ENCODE data around the gene DYNC1I1.
"Not testable (repeated sequence)": the region's sequence is repeated elsewhere in the genome, so short reads cannot be mapped to it uniquely, and the experiment has no call there.

Gene DYNC1I1

GRCh38 chr7:95921543-95921942, 149.2 kb downstream of the DYNC1I1 start:
- TF ChIP-seq Cebpa-rat (IDR thresholded peaks at IDR 0.05) = no peak
- H3K9me3 ChIP-seq = no peaks in the 10 kb centered on the region
- H3K9ac ChIP-seq = no peak overlapping the region
- no peak overlapping the region for H3K27ac ChIP-seq
- no peaks in the 10 kb centered on the region for H4K20me1 ChIP-seq
- H3K4me1 ChIP-seq = no peaks in the 10 kb centered on the region
- no peaks in the 10 kb centered on the region for H3K27me3 ChIP-seq
- H3K4me3 ChIP-seq = no peak overlapping the region
- H3K36me3 ChIP-seq = no peaks in the 10 kb centered on the region
- H3K4me2 ChIP-seq = no peak overlapping the region

DNA sequence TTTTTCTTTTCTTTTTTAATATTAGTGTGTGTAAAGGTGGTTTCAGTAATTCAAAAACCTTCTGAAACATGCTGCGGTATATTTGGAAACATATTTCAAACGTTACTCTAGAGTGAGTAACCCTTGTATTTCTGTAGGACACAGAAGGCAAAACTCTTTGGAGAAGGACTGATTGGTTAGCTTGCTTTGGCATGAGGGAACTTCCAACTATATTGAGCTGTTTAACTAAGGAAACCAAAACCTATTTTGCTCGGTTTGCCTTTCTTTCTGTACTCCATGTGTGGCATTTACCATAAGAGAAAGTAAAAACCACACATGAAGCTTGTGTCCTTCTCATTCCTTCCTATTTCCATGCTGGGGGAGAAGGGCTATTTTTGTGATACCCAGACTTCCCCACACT, 149.8 kb downstream of the DYNC1I1 start:
- Histone ChIP-seq H3K27ac (no peak overlapping the region), H3K9me3 (no peaks in the 10 kb centered on the region)
- no peak for TF ChIP-seq Cebpa-rat (IDR thresholded peaks at IDR 0.05)

GRCh38 chr7:95925236-95925635, 152.9 kb downstream of the DYNC1I1 start:
- Histone ChIP-seq H4K20me1 (no peaks in the 10 kb centered on the region), H3K27ac (no peak overlapping the region), H3K4me3 (no peak overlapping the region), H3K4me2 (no peak overlapping the region), H3K9me3 (no peaks in the 10 kb centered on the region), H3K36me3 (no peaks in the 10 kb centered on the region), H3K9ac (no peak overlapping the region), H3K27me3 (no peaks in the 10 kb centered on the region), H3K4me1 (no peaks in the 10 kb centered on the region)
- TF ChIP-seq Cebpa-rat (IDR thresholded peaks at IDR 0.05) = no peak

More for the DNA sequence above, 149.8 kb downstream of the DYNC1I1 start:
- Histone ChIP-seq H3K4me1 (no peaks in the 10 kb centered on the region), H3K4me3 (no peak overlapping the region), H3K27me3 (no peaks in the 10 kb centered on the region), H3K4me2 (no peak overlapping the region), H3K9ac (no peak overlapping the region), H3K36me3 (no peaks in the 10 kb centered on the region), H4K20me1 (no peaks in the 10 kb centered on the region)

DNA sequence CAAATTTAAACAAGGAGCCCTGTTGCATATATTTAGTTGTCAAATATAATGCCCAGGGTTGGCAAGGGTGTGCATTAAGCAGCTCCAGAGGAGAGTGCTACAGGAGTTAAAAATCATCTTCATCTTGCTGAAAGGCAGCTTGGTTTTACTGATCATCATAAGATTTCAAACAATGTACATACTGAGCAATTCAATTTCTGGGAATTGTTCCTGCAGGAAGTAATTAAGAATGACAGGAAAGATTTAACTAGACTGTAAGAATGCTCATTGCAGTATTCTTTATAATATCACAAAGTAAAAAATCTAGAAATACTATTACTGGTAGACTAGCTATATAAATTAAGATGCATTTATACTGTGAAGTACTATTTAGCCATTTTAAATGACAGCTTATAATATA, 153.6 kb downstream of the DYNC1I1 start:
- Histone ChIP-seq H3K27me3 (no peaks in the 10 kb centered on the region), H3K9me3 (no peaks in the 10 kb centered on the region), H4K20me1 (no peaks in the 10 kb centered on the region), H3K27ac (no peak overlapping the region), H3K9ac (no peak overlapping the region), H3K4me3 (no peak overlapping the region), H3K4me2 (no peak overlapping the region), H3K4me1 (no peaks in the 10 kb centered on the region), H3K36me3 (no peaks in the 10 kb centered on the region)
- no peak for TF ChIP-seq Cebpa-rat (IDR thresholded peaks at IDR 0.05)

DNA sequence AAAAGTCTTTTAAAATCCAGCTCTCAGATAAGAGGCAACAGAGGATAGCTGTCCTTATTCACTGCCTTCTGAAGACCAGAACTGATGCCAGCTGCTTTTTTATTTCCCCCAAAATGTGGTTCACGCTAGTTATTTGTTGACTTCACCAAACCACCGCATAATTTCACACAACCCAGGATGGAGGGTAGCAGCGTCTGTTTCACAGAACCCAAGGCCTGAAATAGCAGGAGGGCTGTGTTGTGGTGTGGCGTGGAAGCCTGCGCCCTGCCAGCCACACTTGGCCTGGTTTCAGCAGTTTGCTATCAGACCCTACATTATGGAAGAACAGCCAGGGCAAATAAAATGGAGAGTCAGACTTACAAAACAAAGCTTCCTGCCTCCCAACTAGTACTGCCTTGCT, 155.4 kb downstream of the DYNC1I1 start:
- no peaks in the 10 kb centered on the region for H3K9me3 ChIP-seq
- H3K27ac ChIP-seq = no peak overlapping the region
- no peak overlapping the region for H3K4me3 ChIP-seq
- H4K20me1 ChIP-seq = no peaks in the 10 kb centered on the region
- no peaks in the 10 kb centered on the region for H3K4me1 ChIP-seq
- H3K36me3 ChIP-seq = no peaks in the 10 kb centered on the region
- H3K27me3 ChIP-seq = no peaks in the 10 kb centered on the region
- TF ChIP-seq Cebpa-rat (IDR thresholded peaks at IDR 0.05) = no peak
- no peak overlapping the region for H3K4me2 ChIP-seq
- H3K9ac ChIP-seq = no peak overlapping the region

GRCh38 chr7:95929710-95930280, 157.4 kb downstream of the DYNC1I1 start:
- H3K9ac ChIP-seq = no peak overlapping the region
- no peaks in the 10 kb centered on the region for H3K4me1 ChIP-seq
- no peak overlapping the region for H3K27ac ChIP-seq
- H3K4me2 ChIP-seq = no peak overlapping the region
- H4K20me1 ChIP-seq = no peaks in the 10 kb centered on the region
- no peak for TF ChIP-seq Cebpa-rat (IDR thresholded peaks at IDR 0.05)
- H3K36me3 ChIP-seq = no peaks in the 10 kb centered on the region
- H3K27me3 ChIP-seq = no peaks in the 10 kb centered on the region
- no peaks in the 10 kb centered on the region for H3K9me3 ChIP-seq
- no peak overlapping the region for H3K4me3 ChIP-seq

DNA sequence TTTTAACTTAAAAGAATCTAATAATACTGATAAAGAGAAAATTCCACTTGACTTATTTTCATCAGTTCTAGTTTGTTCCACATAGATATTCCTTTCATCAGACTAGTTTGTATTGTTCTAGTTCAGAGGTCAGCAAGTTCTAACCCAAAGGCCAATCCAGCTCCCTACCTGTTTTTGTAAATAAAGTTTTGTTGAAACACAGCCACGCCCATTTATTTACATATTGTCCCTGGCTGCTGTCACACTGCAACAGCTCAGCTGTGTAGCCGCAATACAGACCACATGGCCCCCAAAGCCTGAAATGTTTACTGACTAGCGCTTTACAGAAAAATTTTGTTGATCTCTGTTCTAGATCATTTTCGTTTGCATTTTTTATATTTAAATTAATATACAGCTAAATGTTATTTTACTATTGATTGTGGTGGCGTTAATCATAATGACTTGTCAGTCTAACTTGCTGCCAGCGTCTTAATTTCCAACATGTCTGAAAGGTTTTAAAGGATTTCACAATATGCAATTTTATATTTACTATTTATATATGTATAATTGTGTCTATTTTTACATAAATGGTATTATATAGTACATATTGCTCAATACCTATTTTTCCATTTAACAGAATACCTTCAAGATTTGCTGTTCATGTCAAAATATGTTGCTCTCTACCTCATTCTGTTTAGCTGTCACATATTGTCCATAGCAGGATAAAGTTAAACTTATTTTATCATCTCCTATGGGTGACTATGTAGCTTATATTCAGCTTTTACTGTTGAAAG, 159.3 kb downstream of the DYNC1I1 start:
- H3K4me3 ChIP-seq = no peak overlapping the region
- H3K36me3 ChIP-seq = no peaks in the 10 kb centered on the region
- H3K4me2 ChIP-seq = no peak overlapping the region
- no peaks in the 10 kb centered on the region for H4K20me1 ChIP-seq
- no peaks in the 10 kb centered on the region for H3K27me3 ChIP-seq
- H3K4me1 ChIP-seq = no peaks in the 10 kb centered on the region
- no peaks in the 10 kb centered on the region for H3K9me3 ChIP-seq
- no peak overlapping the region for H3K27ac ChIP-seq
- no peak overlapping the region for H3K9ac ChIP-seq
- no peak for TF ChIP-seq Cebpa-rat (IDR thresholded peaks at IDR 0.05)

DNA sequence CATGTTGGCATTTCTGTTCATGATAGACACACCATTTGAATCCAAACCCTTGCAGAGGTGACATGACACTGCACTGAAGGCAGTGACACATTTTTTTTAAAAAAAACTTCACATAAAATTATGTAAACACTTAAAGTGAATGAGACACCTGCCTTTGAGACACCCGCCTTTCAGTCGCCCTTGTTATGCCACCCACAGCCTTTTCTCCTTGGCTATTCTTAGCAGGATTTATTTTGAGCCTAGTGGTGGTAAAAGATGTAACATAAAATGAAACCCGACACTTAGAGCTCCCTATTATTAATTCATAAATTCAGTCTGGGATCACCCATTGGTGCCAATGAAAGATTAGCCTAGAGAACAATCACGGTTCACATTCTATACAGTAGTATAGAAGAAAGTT, 161.3 kb downstream of the DYNC1I1 start:
- Histone ChIP-seq H3K27ac (no peak overlapping the region), H4K20me1 (no peaks in the 10 kb centered on the region), H3K4me2 (no peak overlapping the region), H3K27me3 (no peaks in the 10 kb centered on the region), H3K4me1 (no peaks in the 10 kb centered on the region), H3K36me3 (no peaks in the 10 kb centered on the region), H3K9ac (no peak overlapping the region), H3K4me3 (no peak overlapping the region), H3K9me3 (no peaks in the 10 kb centered on the region)
- TF ChIP-seq Cebpa-rat (IDR thresholded peaks at IDR 0.05) = no peak

- H3K36me3 ChIP-seq, H3K27ac ChIP-seq, H3K4me2 ChIP-seq, H3K9ac ChIP-seq, H3K4me1 ChIP-seq, H3K4me3 ChIP-seq, H3K27me3 ChIP-seq, H4K20me1 ChIP-seq, H3K9me3 ChIP-seq: not testable (repeated sequence)
Observed at GRCh38 chr7:95944867-95945266, 172.5 kb downstream of the DYNC1I1 start.

DNA sequence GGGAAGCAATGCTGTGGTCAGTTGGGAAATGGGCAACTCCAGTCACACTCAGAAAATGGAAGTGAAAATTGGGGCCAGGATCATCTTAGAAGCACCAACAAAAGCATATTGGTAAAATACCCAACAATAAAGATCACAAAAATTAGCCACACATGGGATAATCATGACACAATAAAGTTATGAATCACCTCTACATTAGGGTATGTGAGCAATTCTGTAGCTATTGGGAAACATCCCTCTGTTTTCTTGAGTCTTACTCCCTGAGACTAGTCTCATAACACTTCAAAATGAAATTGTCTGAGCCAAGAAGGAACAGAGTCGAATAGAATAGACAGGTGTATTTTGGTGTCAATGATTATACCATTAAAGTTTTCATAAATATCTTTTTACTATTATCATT, 178.3 kb downstream of the DYNC1I1 start:
- TF ChIP-seq Cebpa-rat (IDR thresholded peaks at IDR 0.05) = no peak
- Histone ChIP-seq H3K9ac (no peak overlapping the region), H3K36me3 (no peaks in the 10 kb centered on the region), H3K4me1 (no peaks in the 10 kb centered on the region), H4K20me1 (no peaks in the 10 kb centered on the region), H3K4me2 (no peak overlapping the region), H3K27me3 (no peaks in the 10 kb centered on the region), H3K27ac (no peak overlapping the region), H3K9me3 (no peaks in the 10 kb centered on the region), H3K4me3 (no peak overlapping the region)
